SK-N-MC (cell line): ENCODE data around the gene IGF2BP1.

Source experiments
- DNase-seq: peaks from one replicate; pipeline ENCODE4 v3.0.0-alpha.2; 2011; ENCODE audit warnings: low read depth, low spot score
- H3K27ac ChIP-seq: fragments of 200-600 bp; sonication (generic); 2 replicates; pipeline ENCODE4 v1.5.1; 2016; ENCODE audit warnings: mixed run types
- H3K36me3 ChIP-seq: fragments of 200-600 bp; sonication (generic); 2 replicates; pipeline ENCODE4 v1.6.1; 2017; ENCODE audit warnings: antibody characterized with exemption, low read length, mixed read lengths; ENCODE audit not compliant: insufficient read depth
- H3K4me3 ChIP-seq: fragments of 200-600 bp; sonication (generic); 2 replicates; pipeline ENCODE4 v1.5.1; 2016
- H3K9ac ChIP-seq: fragments of 200-600 bp; sonication (generic); 2 replicates; pipeline ENCODE4 v1.8.0; 2017; ENCODE audit warnings: mixed run types, mixed read lengths; ENCODE audit not compliant: insufficient read length
- H3K9me3 ChIP-seq: fragments of 200-600 bp; sonication (generic); 2 replicates; pipeline ENCODE4 v1.6.1; 2017; ENCODE audit warnings: low read depth, mild to moderate bottlenecking, antibody characterized with exemption, low read length, moderate library complexity, mixed read lengths
- EZH2 ChIP-seq: fragments of 200-600 bp; sonication (generic); IDR thresholded peaks from one replicate; pipeline ENCODE4 v1.6.1; 2017; ENCODE audit warnings: antibody characterized with exemption
- FOXP2 ChIP-seq: optimal IDR thresholded peaks from 2 replicates; pipeline ENCODE3; 2011; ENCODE audit warnings: mild to moderate bottlenecking, moderate library complexity; ENCODE audit not compliant: insufficient read depth; ENCODE audit errors: extremely low read length, control extremely low read depth
- POLR2AphosphoS5 ChIP-seq: IDR thresholded peaks from 2 replicates; pipeline ENCODE4 v1.6.1; 2012; ENCODE audit warnings: mild to moderate bottlenecking, low read depth, low read length, borderline replicate concordance

IGF2BP1 gene

DNA sequence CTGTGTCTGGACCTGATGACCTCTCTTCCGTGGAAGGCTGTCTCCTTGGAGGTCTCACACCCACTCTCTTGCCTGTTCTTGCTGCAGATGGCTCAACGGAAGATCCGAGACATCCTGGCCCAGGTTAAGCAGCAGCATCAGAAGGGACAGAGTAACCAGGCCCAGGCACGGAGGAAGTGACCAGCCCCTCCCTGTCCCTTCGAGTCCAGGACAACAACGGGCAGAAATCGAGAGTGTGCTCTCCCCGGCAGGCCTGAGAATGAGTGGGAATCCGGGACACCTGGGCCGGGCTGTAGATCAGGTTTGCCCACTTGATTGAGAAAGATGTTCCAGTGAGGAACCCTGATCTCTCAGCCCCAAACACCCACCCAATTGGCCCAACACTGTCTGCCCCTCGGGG is 52.1 kb downstream of the IGF2BP1 start:
- Histone ChIP-seq H3K27ac (no peak overlapping the region), H3K9ac (no peak overlapping the region), H3K36me3 (peaks cover 98% of the 10 kb centered on the region), H3K4me3 (no peak overlapping the region), H3K9me3 (no peaks in the 10 kb centered on the region)
- DNase-seq = no peak
- TF ChIP-seq EZH2 = no peak
- TF ChIP-seq POLR2AphosphoS5 = no peak
- no peak for TF ChIP-seq FOXP2

DNA sequence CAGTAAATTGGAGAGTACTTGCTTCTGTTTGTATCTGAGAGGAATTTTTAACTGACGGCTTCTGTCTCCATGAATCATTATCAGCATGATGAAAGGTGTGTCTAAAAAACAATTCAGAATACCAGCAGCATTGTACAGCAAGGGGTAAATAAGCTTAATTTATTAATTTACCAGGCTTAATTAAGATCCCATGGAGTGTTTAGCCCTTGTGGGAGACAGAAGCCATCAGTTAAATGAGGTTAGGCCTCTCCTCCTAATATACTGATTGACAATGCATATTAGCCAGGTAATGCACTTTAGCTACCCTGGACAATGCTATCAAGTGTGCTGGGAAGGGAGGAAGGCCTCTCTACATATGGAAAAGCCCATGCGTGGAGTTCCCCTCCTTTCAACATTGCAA is 53.4 kb downstream of the IGF2BP1 start:
- Histone ChIP-seq H3K9ac (no peak overlapping the region), H3K27ac (peak overlapping the region; percentile 85; the same call in 1 of the 2 replicates), H3K4me3 (no peak overlapping the region), H3K36me3 (peaks cover 94% of the 10 kb centered on the region), H3K9me3 (no peaks in the 10 kb centered on the region)
- TF ChIP-seq EZH2 = no peak
- TF ChIP-seq POLR2AphosphoS5 = no peak
- TF ChIP-seq FOXP2 = no peak
- no peak for DNase-seq

DNA sequence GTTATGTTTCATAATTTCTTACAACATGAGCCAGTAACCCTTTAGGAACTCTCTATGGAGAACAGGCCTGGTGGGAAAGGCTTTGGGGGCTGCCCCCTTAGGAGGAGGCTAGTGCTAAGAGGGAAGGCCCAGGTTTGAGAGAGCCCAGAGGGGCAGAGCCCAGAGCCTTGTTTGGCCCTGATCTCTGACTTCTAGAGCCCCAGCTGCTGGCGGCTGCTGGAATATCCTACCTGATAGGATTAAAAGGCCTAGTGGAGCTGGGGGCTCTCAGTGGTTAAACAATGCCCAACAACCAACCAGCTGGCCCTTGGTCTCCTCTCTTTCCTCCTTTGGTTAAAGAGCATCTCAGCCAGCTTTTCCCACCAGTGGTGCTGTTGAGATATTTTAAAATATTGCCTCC is 54.1 kb downstream of the IGF2BP1 start:
- Histone ChIP-seq H3K4me3 (no peak overlapping the region), H3K27ac (peak overlapping the region; percentile 85; the same call in 1 of the 2 replicates), H3K9me3 (no peaks in the 10 kb centered on the region), H3K9ac (no peak overlapping the region), H3K36me3 (peaks cover 94% of the 10 kb centered on the region)
- DNase-seq = no peak
- TF ChIP-seq EZH2 = no peak
- no peak for TF ChIP-seq FOXP2
- TF ChIP-seq POLR2AphosphoS5 = no peak

DNA sequence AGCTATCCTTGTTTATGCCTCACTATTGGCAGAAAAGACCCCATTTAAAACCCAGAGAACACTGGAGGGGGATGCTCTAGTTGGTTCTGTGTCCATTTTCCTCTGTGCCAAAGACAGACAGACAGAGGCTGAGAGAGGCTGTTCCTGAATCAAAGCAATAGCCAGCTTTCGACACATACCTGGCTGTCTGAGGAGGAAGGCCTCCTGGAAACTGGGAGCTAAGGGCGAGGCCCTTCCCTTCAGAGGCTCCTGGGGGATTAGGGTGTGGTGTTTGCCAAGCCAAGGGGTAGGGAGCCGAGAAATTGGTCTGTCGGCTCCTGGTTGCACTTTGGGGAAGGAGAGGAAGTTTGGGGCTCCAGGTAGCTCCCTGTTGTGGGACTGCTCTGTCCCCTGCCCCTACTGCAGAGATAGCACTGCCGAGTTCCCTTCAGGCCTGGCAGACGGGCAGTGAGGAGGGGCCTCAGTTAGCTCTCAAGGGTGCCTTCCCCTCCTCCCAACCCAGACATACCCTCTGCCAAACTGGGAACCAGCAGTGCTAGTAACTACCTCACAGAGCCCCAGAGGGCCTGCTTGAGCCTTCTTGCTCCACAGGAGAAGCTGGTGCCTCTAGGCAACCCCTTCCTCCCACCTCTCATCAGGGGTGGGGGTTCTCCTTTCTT is 56.1 kb downstream of the IGF2BP1 start:
- DNase-seq = no peak

DNA sequence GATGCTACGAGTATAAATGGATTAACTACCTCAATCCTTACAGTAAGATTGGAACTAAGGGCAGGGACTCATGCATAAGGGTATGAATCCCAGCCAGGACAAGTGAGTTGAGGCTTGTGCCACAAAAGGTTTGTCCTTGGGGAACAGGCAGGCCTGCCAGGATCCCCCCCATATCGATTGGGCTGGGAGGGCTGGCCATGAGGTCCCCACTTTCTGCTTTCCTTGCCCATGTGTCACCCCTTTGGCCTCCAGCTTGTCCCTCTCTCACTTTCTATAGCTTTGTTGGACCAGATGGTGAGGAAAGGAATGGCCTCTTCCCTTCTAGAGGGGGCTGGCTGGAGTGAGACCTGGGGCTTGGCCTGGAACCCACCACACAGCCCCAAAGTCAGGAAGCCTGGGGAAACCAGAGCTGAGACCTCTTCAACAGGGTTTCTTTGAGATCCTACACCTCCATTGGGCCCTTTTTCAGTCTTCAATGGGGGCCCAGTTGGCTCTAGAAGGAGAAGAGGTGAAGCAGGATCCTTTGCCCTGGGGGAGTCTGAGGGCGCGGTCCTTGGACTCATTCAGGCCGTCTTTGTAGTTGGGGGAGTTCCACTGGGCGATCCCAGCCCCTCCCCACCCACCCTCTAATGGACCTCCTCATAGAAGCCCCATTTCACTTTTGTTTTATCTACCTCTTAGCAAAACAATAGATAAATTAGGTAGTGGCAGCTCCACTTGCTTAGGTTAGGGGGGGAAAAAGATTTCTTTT is 57.3 kb downstream of the IGF2BP1 start:
- no peak overlapping the region for H3K4me3 ChIP-seq
- no peak for DNase-seq

More for the DNA sequence above, 56.1 kb downstream of the IGF2BP1 start:
- H3K9ac ChIP-seq = no peak overlapping the region
- no peaks in the 10 kb centered on the region for H3K9me3 ChIP-seq
- peaks cover 78% of the 10 kb centered on the region for H3K36me3 ChIP-seq
- TF ChIP-seq POLR2AphosphoS5 (0 out of 2 replicates have a peak, but pooled peaks have one; percentile 13), FOXP2 (no peak), EZH2 (no peak)
- no peak overlapping the region for H3K4me3 ChIP-seq
- H3K27ac ChIP-seq = peak overlapping the region; percentile 85

DNA sequence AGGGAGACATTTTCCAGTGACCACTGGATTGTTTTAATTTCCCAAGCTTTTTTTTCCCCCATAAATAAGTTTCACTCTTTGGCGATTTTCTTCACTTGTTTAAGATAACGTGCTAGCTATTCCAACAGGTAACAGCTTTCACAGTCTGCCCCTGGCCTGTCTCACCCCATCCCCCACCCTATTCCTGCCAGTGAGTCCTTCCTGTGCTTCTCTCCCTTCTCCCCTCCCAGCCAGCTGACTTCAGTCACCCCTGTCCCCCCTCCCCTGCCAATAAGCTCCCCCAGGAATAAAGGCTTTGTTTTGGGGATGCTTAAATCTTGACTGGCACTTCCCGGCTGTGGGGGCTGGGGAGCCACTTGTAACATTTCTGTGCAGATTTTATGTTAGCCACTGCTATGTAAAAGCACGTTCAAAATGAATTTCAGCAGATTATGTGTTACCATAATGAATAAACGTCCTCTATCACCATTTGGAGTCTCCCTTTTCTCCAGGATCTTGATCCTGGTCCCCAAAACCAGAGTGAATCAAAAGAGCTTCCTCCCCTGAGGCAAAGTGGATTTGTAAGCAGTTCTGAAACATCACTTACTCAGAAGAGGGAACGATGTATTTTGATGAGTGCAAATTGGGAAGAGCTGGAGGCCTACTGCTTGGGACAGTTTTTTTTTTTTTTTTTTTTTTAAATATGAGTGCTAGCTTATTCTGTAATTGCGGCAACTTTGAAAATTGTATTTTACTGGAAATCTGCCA is 58.2 kb downstream of the IGF2BP1 start:
- DNase-seq = no peak
- H3K36me3 ChIP-seq = peaks cover 58% of the 10 kb centered on the region

More for the DNA sequence above, 57.3 kb downstream of the IGF2BP1 start:
- TF ChIP-seq POLR2AphosphoS5 = no peak; the same call in 1 of the 2 replicates
- TF ChIP-seq EZH2 = no peak
- TF ChIP-seq FOXP2 = no peak
- Histone ChIP-seq H3K27ac (peak overlapping the region; percentile 85), H3K9me3 (no peaks in the 10 kb centered on the region), H3K9ac (no peak overlapping the region), H3K36me3 (peaks cover 66% of the 10 kb centered on the region)

DNA sequence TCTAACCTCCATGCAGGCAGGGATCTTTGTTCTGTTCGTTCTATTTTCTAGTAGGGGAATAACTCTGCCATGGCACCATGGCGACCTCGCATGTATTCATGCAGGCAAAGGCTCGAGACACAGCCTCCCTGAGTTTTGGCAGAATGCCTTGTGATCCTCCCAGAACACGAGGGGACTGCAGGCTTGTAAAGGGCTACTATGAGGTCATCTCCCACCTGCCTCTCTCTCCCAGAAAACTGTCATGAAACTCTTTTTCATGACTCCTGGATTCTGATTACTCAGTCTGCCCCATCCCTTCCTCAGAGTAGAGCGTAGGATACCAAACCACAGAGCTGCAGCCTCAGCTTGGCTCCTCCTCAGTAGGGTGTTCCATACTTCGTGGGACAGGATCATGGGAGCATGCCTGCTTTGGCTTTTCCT is 64.3 kb downstream of the IGF2BP1 start:
- no peak for DNase-seq
- TF ChIP-seq FOXP2 (no peak), POLR2AphosphoS5 (no peak; the same call in 1 of the 2 replicates), EZH2 (no peak)
- Histone ChIP-seq H3K36me3 (peaks cover under 1% of the 10 kb centered on the region; the same call in 1 of the 2 replicates), H3K9me3 (no peaks in the 10 kb centered on the region), H3K27ac (peak overlapping the region; percentile 50; the same call in 1 of the 2 replicates), H3K9ac (no peak overlapping the region), H3K4me3 (no peak overlapping the region)

More for the DNA sequence above, 58.2 kb downstream of the IGF2BP1 start:
- TF ChIP-seq POLR2AphosphoS5 (no peak), FOXP2 (no peak), EZH2 (no peak)
- Histone ChIP-seq H3K9ac (no peak overlapping the region), H3K27ac (peak overlapping the region; percentile 76), H3K4me3 (no peak overlapping the region), H3K9me3 (no peaks in the 10 kb centered on the region)

DNA sequence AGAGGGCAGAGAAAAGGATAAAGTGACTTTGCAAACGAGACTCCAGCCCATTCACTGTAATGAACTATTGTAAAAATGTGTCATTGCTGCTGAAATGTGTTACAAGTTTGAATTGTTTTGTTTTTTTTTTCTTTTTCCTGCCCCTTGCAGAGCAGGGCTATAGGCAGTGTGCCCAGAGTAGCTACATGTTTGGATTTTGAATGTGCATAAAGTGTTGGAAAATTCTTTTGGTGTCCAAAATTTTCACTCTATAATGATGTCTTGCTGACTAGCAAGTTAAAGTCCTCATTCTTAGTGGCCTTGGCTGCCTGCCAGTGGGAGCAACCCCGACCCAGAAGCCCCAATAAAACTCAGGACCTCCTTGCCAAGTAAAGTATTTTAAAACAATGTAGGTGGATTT is 66.5 kb downstream of the IGF2BP1 start:
- TF ChIP-seq EZH2 (no peak), FOXP2 (no peak), POLR2AphosphoS5 (no peak)
- no peak overlapping the region for H3K4me3 ChIP-seq
- peak overlapping the region; percentile 64 for H3K27ac ChIP-seq
- no peaks in the 10 kb centered on the region for H3K36me3 ChIP-seq
- no peak overlapping the region for H3K9ac ChIP-seq
- H3K9me3 ChIP-seq = no peaks in the 10 kb centered on the region
- DNase-seq = no peak
